SW480 (cell line): ENCODE measurements around the gene PLPPR1.
A peak's percentile ranks its signal among the peaks of the same experiment; 100 is the strongest.
"Not testable (repeated sequence)": the region's sequence is repeated elsewhere in the genome, so short reads cannot be mapped to it uniquely, and the experiment has no call there.

ENCODE experiments used
- DNase-seq: peaks from one replicate; pipeline ENCODE4 v3.0.0-alpha.2; 2016; ENCODE audit warnings: low spot score

PLPPR1 gene

GRCh38 chr9:101291043-101291442, 262.5 kb downstream of the PLPPR1 start:
- not testable (repeated sequence) for DNase-seq

GRCh38 chr9:101299901-101300300, 271.4 kb downstream of the PLPPR1 start:
- DNase-seq: no peak

DNA sequence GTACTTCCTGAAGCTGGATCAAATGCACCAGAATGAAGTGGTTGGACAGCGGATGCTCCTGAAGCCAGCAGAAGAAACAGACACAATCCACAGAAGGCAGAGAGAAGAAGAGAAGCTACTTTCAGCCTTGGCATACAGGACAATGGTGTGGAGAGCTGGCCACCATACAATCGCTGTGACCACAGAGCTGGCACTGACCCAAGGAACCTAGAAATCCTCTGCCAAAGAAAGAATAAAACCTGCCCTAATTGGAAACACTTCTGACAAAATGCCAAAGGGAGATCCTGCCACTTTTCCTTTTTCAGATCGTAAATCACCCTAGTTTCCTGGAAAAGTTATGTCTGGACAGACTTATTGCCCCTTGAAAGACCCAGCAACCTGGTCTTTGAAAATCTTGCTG, 278.5 kb downstream of the PLPPR1 start:
- no peak for DNase-seq

DNA sequence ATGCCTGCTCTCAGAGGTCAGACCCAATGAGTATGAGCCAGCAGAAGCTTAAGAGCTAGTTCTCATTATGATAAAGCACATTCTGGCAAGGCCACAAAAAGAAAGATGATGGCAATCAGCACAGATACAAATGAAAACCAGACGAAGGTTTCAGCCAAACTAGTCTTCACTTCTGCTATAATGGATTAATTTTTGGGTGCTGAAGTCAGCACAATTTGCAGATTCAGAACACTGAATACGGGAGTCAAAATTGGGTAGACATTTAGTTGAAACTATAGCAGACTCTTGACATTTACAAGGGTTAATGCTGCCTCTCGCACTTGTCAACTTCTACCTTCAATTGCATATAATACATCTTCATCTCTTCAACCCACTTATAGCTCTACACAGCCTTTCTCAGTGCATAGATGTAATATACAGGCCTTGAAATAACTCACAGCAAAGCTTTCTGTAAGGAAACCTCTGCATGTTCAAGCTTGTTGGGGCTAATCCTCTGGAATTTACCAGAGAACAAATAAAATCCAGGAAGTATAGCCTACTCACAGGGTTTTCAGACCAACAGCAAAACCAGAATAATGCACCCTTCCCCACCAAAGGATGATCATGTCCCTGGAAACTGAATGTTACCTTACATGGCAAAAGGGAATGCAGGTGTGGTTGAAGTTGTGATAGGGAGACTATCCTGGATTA, 279.1 kb downstream of the PLPPR1 start:
- DNase-seq: no peak

- no peak for DNase-seq
These were observed 280.6 kb downstream of the PLPPR1 start for GRCh38 chr9:101309139-101309538.

GRCh38 chr9:101311191-101311590, 282.7 kb downstream of the PLPPR1 start:
- DNase-seq: no peak

DNA sequence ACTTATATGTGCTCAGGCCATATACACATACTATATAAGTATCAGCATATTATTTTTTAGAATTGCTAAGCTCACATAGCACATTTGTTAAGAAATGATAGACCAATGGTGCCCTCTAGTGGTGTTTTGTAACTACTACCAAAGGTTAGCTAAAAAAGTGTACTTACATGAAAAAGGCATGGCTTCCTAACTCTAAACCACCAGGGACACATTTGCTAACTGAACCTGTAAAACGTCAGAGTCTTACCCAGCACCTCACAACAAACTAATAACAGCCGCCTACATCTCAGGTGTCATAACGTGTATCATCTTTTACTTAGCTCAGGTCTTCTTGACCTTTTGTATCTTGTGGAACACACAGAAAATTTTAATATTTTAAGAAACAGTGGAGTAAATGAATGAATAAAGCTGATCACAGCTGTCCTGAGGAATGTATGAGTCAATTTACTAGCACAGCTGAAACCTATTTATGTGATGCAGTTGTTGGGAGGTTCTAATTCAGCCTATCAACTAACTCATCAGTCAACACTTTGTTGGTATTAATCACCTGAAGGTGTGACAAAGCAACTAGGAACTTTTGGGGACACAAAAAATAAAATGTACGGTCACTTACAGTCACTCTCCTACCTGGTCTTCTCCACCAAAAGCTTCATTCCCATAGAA, 283.4 kb downstream of the PLPPR1 start:
- DNase-seq: peak; percentile 79

- DNase-seq: no peak
These were observed 284.1 kb downstream of the PLPPR1 start for GRCh38 chr9:101312661-101313060.

GRCh38 chr9:101315112-101315450, 286.6 kb downstream of the PLPPR1 start:
- DNase-seq: no peak

- no peak for DNase-seq
These were observed 289.2 kb downstream of the PLPPR1 start for GRCh38 chr9:101317735-101318134.

GRCh38 chr9:101323129-101323528, 294.6 kb downstream of the PLPPR1 start:
- no peak for DNase-seq

GRCh38 chr9:101324245-101324804, 295.8 kb downstream of the PLPPR1 start:
- no peak for DNase-seq

GRCh38 chr9:101325053-101325452, 296.5 kb downstream of the PLPPR1 start:
- no peak for DNase-seq

DNA sequence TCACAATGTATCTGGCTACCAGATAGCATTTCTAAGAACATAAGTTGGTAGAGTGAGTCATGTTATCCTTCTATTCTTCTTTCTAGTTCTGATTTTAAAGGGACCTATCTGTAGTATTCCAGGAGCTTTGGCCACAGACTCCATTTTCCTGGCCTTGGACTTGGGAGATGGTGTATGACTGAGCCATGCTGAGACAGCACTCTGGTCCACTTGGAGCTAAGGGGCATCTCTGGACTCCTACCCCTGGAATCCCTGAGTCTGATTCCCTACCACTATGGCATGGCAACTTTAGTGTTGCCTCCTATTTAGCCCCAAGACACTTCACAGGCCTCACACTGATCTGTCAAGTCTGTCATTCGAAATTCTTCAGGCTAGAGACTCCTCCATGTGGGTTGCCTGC, 297.5 kb downstream of the PLPPR1 start:
- DNase-seq: no peak

DNA sequence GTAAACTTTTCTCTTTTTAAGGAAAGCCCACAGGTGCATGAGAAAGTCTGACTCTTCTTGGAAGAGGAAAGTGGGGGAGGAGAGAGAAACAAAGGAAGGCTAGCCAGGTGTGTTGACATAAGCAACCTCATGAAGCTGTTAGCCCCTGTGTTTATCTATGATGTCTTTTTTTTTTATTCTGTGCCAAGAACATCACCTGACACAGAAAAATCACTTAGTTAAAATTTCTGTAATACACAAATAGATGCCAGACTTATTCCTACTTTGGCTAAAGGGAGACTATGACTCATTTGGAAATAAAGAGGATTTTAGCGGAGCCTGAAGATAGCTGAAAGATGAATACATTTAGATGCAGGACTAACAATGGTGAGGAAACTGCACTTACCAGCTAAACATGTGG, 298.0 kb downstream of the PLPPR1 start:
- no peak for DNase-seq

DNA sequence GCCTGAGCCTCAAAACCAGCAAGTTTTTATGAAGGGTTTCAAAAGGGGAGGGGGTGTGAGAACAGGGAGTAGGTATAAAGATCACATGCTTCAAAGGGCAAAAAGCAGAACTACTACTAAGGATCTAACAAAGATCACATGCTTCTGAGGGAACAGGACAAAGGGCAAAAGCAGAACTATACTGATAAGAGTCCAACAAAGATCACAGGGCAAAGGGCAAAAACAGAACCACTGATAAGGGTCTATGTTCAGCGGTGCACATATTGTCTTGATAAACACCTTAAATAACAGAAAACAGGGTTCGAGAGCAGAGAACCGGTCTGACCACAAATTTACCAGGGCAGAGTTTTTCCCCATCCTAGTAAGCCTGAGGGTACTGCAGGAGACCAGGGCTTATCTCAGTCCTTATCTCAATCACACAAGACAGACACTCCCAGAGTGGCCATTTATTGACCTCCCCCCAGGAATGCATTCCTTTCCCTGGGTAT, 298.9 kb downstream of the PLPPR1 start:
- DNase-seq: not testable (repeated sequence)

- no peak for DNase-seq
These were observed 303.8 kb downstream of the PLPPR1 start for GRCh38 chr9:101332362-101332761.

- DNase-seq: no peak
These were observed 305.0 kb downstream of the PLPPR1 start for GRCh38 chr9:101333490-101333889.

GRCh38 chr9:101333926-101334702, 305.6 kb downstream of the PLPPR1 start:
- DNase-seq: no peak

DNA sequence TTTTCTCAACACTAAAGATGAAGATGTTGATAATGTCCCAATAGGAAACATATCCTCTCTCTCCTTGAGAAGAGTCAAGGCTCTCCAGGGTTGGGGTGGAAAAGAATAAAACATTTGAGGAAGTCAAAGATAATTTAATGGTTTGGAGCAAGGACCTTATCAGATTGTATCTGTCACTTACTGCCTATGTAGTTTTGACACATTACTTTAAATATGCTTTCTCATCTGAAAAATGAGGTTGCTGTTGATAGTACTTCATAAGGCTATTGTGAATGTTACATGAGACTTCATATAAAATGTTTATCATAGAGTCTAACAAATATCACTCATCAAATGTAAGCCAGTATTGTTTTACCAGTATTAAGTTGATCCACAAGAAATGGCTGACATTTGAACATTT, 307.6 kb downstream of the PLPPR1 start:
- no peak for DNase-seq

GRCh38 chr9:101337237-101337636, 308.7 kb downstream of the PLPPR1 start:
- no peak for DNase-seq

DNA sequence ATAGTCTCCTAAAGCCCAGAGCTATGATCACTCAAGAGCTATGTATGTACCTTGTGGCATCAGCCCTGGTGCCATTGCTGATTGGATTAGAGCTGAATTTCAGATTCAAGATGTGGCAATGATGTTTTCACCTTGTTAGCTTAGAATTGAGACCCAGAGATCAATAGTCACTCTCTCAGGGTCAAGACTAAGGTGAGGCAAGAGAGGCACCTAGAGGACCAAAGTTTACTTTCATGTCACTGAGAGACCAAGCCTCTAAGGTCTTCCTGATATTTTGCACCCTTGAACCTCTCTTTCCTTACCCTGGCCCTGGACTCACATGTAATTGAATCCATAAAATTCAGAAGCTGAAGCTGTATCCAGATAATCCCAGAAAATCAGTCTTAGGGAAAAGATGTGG, 313.4 kb downstream of the PLPPR1 start:
- DNase-seq: no peak

GRCh38 chr9:101342595-101342994, 314.1 kb downstream of the PLPPR1 start:
- DNase-seq: no peak
